Measurements from ENCODE around the gene NRTN. TPM values are rescaled to one million over a fixed set of nuclear protein-coding genes. Genes with fewer than 3 reads are reported as not detected.

Gene NRTN
- total and polyA plus RNA-seq, 2 donors (not counting 1 experiment from before 2014, with no cell fraction given): 0.27 TPM; not detected in 1

DNA sequence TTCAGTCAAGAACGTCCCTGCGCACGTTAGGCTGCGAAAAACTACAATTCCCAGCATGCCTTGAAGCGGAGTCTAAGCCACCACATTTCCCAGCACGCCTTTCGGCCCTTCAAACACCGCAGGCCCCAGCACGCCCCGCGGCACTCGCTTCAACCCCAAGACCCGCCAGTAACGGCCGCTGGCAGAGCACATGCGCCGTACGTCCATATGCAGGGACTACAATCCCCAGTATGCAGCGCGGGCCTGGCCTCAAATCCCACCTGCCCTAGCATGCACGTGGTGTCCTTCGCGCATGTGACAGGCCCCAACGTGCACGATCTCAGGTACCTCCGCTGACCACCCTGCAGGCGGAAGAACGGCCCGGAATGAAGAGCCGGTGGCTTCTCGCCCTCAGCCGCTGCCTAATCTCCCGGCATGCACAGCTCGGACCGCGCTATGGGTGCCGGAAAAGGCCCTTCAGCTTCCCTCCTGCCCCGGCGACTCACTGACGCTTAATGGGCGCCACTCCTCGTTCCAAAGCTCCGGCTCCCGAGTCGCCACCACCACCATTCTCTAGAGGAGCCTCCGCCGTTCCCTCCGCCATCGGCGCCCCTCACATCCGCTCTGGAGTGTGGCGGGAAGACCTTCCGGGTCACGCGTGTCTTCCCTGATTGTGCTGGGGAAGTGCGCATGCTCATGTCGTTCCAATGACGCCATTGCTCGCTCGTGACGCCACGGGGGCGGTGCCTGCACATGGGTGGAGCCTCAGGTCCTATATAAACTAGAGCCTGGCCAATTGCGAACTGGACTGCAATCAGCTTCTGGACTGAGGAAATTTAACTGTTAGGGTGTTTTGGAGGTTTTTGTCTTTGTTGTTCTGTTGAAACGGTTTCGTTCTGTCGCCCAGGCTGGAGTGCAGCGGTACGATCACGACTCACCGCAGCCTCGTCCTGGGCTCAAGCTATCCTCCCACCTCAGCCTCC is 14.0 kb upstream of the NRTN start, which contains the start of gene DUS3L:
Gene DUS3L (minus strand): TSS at position 605 of the 962 bp plus-strand sequence. CDS start 22 bp downstream, at position 583.
- ATAC-seq (ENCODE audit: low read depth): peak; percentile 92

More for the DNA sequence above, 14.0 kb upstream of the NRTN start, which contains the start of gene DUS3L:
- ChIA-PET POLR2A (interaction anchor here (0.5 to 1.4 kb wide), 3 partner anchors 18 to 113 kb away, joined by 3 to 5 read pairs (median 3); no protein-coding TSS in a partner anchor), CTCF (interaction anchor here (2.5 kb wide), 1 partner anchor 13 kb away, joined by 16 read pairs; no protein-coding TSS in a partner anchor)
- intact Hi-C loops (cut with micrococcal nuclease): loop anchor here (1.0 to 2.0 kb wide), 6 partner anchors 13 to 168 kb away; partner anchors contain the start of genes MICOS13, RPL36, SAFB and SAFB2
- no peaks in the 10 kb centered on the region for H3K9me3 Mint-ChIP-seq (ENCODE audit: insufficient read depth)
- WGBS (ENCODE audit: insufficient coverage): under 1% methylated on average over 64 of the region's 72 CpGs
- Histone ChIP-seq H3K79me2 (ENCODE audit: control insufficient read depth, insufficient read depth, low read length) (peaks cover 7% of the 10 kb centered on the region), H3K36me3 (replicated peaks in 1 of 2; ENCODE audit: control extremely low read depth in 1 of 2, control insufficient read depth in 1 of 2, extremely low read depth in 1 of 2, insufficient read depth in 2 of 2, low read length in 1 of 2) (peaks cover 0 to 38% of the 10 kb centered on the region in 2 experiments), H3K27me3 (replicated peaks in 1 of 4; ENCODE audit: control extremely low read depth in 1 of 4, control insufficient read depth in 3 of 4, insufficient read depth in 4 of 4, low read length in 3 of 4) (peaks cover 0 to 6% (median 0%) of the 10 kb centered on the region in 4 experiments), H3K4me3 (ENCODE audit: control extremely low read depth in 1 of 5, extremely low read depth in 1 of 5, insufficient read depth in 1 of 5, low read depth in 2 of 5, low read length in 4 of 5) (peak within 1 kb of the TSS; percentile 67 to 91 (median 87)), H3K4me2 (replicated peaks; ENCODE audit: low read depth, low read length, poor library complexity, severe bottlenecking) (peak within 1 kb of the TSS; percentile 72), H3K4me1 (ENCODE audit: control insufficient read depth in 2 of 2, insufficient read depth in 2 of 2, low read length in 2 of 2) (peaks cover 5 to 16% of the 10 kb centered on the region in 2 donors), H3K9ac (ENCODE audit: low read length) (peak within 1 kb of the TSS; percentile 77), H2AFZ (ENCODE audit: insufficient read depth, low read depth, low read length, poor library complexity, severe bottlenecking) (peak within 1 kb of the TSS; percentile 62), H3K9me3 (ENCODE audit: control extremely low read depth in 1 of 3, control insufficient read depth in 2 of 3, insufficient read depth in 1 of 3, low read length in 2 of 3) (peaks cover 0 to 20% (median 3%) of the 10 kb centered on the region in 3 donors), H3K27ac (ENCODE audit: low read length in 2 of 2) (peak within 1 kb of the TSS; percentile 97 to 98), H4K20me1 (ENCODE audit: control insufficient read depth, insufficient read depth, low read length, poor library complexity, severe bottlenecking) (peaks cover 28% of the 10 kb centered on the region)
- H3K4me3 Mint-ChIP-seq: peak within 1 kb of the TSS; percentile 98
- peaks cover 10% of the 10 kb centered on the region for H3K4me1 Mint-ChIP-seq
- DNase-seq: peak; percentile 97
- no peaks in the 10 kb centered on the region for H3K27me3 Mint-ChIP-seq
- TF ChIP-seq EZH2 (IDR thresholded peaks at IDR 0.05; ENCODE audit: borderline replicate concordance, insufficient read depth, low read depth, low read length, poor library complexity, severe bottlenecking) (no peak), CTCF (IDR thresholded peaks at IDR 0.05) (no peak)
- peak within 1 kb of the TSS; percentile 100 for H3K27ac Mint-ChIP-seq

Measured in B cell (primary cell).